ENCODE results near the gene CYP27B1. TPM values are rescaled to one million over a fixed set of nuclear protein-coding genes. Genes with fewer than 3 reads are reported as not detected.

Gene CYP27B1
- total RNA-seq, 1 experiment from 2014 or later, result 11.6 TPM

- TF ChIP-seq JUND (IDR thresholded peaks at IDR 0.05) (no peak), ZNF274 (IDR thresholded peaks at IDR 0.05; ENCODE audit: low read depth, low read length) (no peak)
These were observed 15.5 kb downstream of the CYP27B1 start (continued) for GRCh38 chr12:57751432-57751787.

- Histone ChIP-seq H3K4me1 (ENCODE audit: control insufficient read depth in 1 of 2, insufficient read depth in 2 of 2, low read length in 2 of 2) (peaks cover 17 to 38% of the 10 kb centered on the region in 2 experiments), H3K27ac (ENCODE audit: low read depth, low read length) (peak overlapping the region; percentile 69), H3K9ac (ENCODE audit: low read length) (peak overlapping the region; percentile 95), H4K20me1 (ENCODE audit: insufficient read depth) (no peaks in the 10 kb centered on the region), H2AFZ (ENCODE audit: low read depth, low read length, poor library complexity, severe bottlenecking) (no peak overlapping the region), H3K9me3 (ENCODE audit: control insufficient read depth in 1 of 2, insufficient read depth in 1 of 2, low read depth in 1 of 2, low read length in 2 of 2) (no peaks in the 10 kb centered on the region), H3K4me2 (ENCODE audit: low read length) (peak overlapping the region; percentile 88), H3K27me3 (ENCODE audit: insufficient read depth, low read length) (no peaks in the 10 kb centered on the region), H3K4me3 (replicated peaks in 1 of 2; ENCODE audit: low read depth in 1 of 2, low read length in 2 of 2) (peak overlapping the region; percentile 82 to 98), H3K79me2 (ENCODE audit: insufficient read depth, low read length) (peaks cover 33% of the 10 kb centered on the region), H3K9me2 (ENCODE audit: insufficient read depth) (no peaks in the 10 kb centered on the region), H3K36me3 (ENCODE audit: control insufficient read depth in 1 of 2, insufficient read depth in 2 of 2, low read length in 2 of 2) (peaks cover 18 to 29% of the 10 kb centered on the region in 2 experiments; a peak in 3 of 4 replicates)
- ChIA-PET CTCF (interaction anchor here (1.1 kb wide), 1 partner anchor 25 kb away, joined by 4 read pairs; no protein-coding TSS in a partner anchor), RAD21 (ENCODE audit: low non-redundant PET in 1 of 2, low total read pairs in 2 of 2, uncharacterized antibody in 2 of 2, unreplicated experiment in 2 of 2) (no interaction called here), POLR2A (no interaction called here)
- intact Hi-C loops (cut with micrococcal nuclease), result no loop called here
- no peak for DNase-seq (ENCODE audit: low read depth, low spot score)
- no TSS peak for BruUV-seq (replicated peaks)
- no peak for ATAC-seq
- TF ChIP-seq REST (IDR thresholded peaks at IDR 0.05; ENCODE audit: low read depth) (no peak), ZBTB33 (IDR thresholded peaks at IDR 0.05; ENCODE audit: extremely low read depth, insufficient replicate concordance, low read length) (no peak), CBX3 (IDR thresholded peaks at IDR 0.05; ENCODE audit: low read depth) (no peak), JUND (IDR thresholded peaks at IDR 0.05) (no peak), ZNF274 (IDR thresholded peaks at IDR 0.05; ENCODE audit: low read depth, low read length) (no peak), ATF3 (IDR thresholded peaks at IDR 0.05) (no peak), CEBPB (IDR thresholded peaks at IDR 0.05; ENCODE audit: low read depth) (no peak), SP1 (IDR thresholded peaks at IDR 0.05; ENCODE audit: low read depth) (no peak), ELF1 (IDR thresholded peaks at IDR 0.05; ENCODE audit: borderline replicate concordance, low read depth) (no peak), EZH2phosphoT487 (IDR thresholded peaks at IDR 0.05; ENCODE audit: borderline replicate concordance) (no peak), CTCF (IDR thresholded peaks at IDR 0.05 in 2 of 3, conservative IDR thresholded peaks at IDR 0.05 in 1 of 3; ENCODE audit: borderline replicate concordance in 1 of 3, insufficient read depth in 1 of 3, low read depth in 2 of 3, low read length in 2 of 3) (no peak), SIN3A (IDR thresholded peaks at IDR 0.05; ENCODE audit: low read depth) (no peak), EGR1 (IDR thresholded peaks at IDR 0.05; ENCODE audit: low read depth) (no peak), ZFX (IDR thresholded peaks at IDR 0.05) (no peak), YY1 (IDR thresholded peaks at IDR 0.05; ENCODE audit: extremely low read depth, insufficient replicate concordance, low read depth, low read length) (no peak), EZH2 (IDR thresholded peaks at IDR 0.05) (no peak), POLR2AphosphoS5 (IDR thresholded peaks at IDR 0.05; ENCODE audit: low read depth, low read length) (no peak)
These were observed 16.1 kb downstream of the CYP27B1 start for GRCh38 chr12:57750561-57751431.

Data from HCT116 (cell line).